Adipocyte (in vitro differentiated cells): ENCODE data around the gene ZNF770.
"Not testable (repeated sequence)": the region's sequence is repeated elsewhere in the genome, so short reads cannot be mapped to it uniquely, and the experiment has no call there.

Experiments used
- DNase-seq: peaks from one replicate; pipeline ENCODE4 v3.0.0-alpha.2; 2015; ENCODE audit warnings: low read depth
- H3K27me3 ChIP-seq: replicated peaks from 2 replicates; pipeline ENCODE4 v1.7.0; 2013; ENCODE audit warnings: mild to moderate bottlenecking, low read length, moderate library complexity; ENCODE audit not compliant: control insufficient read depth, insufficient read depth
- H3K36me3 ChIP-seq: 2 replicates; pipeline ENCODE4 v1.7.0; 2013; ENCODE audit warnings: low read length, mild to moderate bottlenecking, moderate library complexity; ENCODE audit not compliant: control insufficient read depth, insufficient read depth, severe bottlenecking
- H3K4me1 ChIP-seq: 2 replicates; pipeline ENCODE4 v1.7.0; 2013; ENCODE audit warnings: mild to moderate bottlenecking, low read length, moderate library complexity; ENCODE audit not compliant: control insufficient read depth, insufficient read depth
- H3K4me3 ChIP-seq: 2 replicates; pipeline ENCODE4 v1.7.0; 2013; ENCODE audit warnings: mild to moderate bottlenecking, low read length, moderate library complexity
- H3K9ac ChIP-seq: 2 replicates; pipeline ENCODE4 v1.7.0; 2013; ENCODE audit warnings: mild to moderate bottlenecking, low read length, moderate library complexity
- H3K9me3 ChIP-seq: 2 replicates; pipeline ENCODE4 v1.7.0; 2013; ENCODE audit warnings: mild to moderate bottlenecking, low read length, moderate library complexity; ENCODE audit not compliant: control insufficient read depth

Gene ZNF770

DNA sequence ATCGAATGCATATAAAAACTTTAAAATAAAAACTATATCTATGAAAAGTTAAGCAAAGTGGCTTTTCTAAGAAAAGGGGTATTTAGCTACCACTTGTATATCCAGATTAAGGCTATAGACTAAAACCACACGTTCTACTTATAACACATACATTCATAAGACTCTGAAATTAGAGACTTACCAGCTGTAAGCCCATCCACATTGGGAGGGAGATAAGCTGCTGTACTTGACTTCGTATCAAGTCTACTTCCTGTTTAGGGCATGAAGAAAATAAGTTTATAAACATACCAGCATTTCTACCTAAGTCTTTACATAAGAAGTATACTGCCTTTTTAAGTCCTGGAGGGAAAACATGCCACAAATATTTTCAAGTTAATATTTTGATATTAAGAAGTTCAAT lies 46.3 kb downstream of the ZNF770 start:
- Histone ChIP-seq H3K27me3 (no peaks in the 10 kb centered on the region), H3K9me3 (no peaks in the 10 kb centered on the region), H3K36me3 (peaks cover 71% of the 10 kb centered on the region), H3K4me3 (no peak overlapping the region), H3K4me1 (no peaks in the 10 kb centered on the region), H3K9ac (no peak overlapping the region)
- no peak for DNase-seq

DNA sequence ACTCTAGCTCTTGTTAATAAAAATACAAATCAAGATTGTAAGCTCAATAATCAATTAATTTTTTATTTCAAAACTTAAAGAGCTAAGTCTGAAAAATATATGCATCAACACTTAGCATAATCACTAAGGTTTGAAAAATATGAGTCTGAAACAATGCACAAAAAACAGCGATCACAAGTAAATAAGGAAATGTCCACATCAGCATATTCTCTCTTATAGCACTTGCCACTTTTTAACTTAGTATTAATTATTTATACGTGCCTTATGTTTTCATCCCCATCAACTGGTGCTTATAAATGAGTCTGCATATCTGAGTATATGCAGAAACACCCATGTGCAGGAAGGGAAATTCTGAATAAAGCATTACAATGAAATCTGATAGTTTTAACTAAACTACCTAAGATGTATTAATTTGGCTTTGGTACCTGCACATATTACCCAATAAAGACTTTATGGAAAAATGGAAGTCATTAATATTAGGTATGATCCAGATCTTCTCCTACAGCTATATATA lies 46.8 kb downstream of the ZNF770 start:
- Histone ChIP-seq H3K9ac (no peak overlapping the region), H3K4me1 (no peaks in the 10 kb centered on the region), H3K4me3 (no peak overlapping the region), H3K9me3 (no peaks in the 10 kb centered on the region), H3K27me3 (no peaks in the 10 kb centered on the region), H3K36me3 (peaks cover 75% of the 10 kb centered on the region)
- DNase-seq: no peak

DNA sequence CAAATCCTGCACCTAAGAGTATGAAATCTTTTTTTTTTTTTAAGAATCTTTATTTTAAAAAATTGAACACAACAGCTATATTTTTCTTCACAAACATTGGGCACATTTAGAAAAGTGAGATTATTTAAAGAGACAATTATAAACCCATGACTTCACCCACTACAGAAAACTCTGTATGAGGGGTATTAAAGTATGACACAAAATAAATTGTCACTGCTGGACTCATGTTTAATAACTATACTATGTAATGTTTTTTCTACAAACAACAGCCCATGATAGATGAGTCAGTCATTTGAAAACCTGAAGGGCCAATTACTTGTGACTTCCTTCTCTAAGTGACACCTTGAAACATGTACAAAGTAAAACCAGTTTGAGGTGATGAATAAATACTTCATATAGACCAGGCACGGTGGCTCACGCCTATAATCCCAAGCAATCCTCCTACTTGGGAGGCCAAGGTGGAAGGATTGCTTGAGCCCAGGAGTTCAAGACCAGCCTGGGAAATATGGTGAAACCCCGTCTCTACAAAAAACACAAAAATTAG lies 54.6 kb downstream of the ZNF770 start:
- Histone ChIP-seq H3K4me3 (no peak overlapping the region), H3K36me3 (peaks cover 91% of the 10 kb centered on the region), H3K4me1 (no peaks in the 10 kb centered on the region), H3K9ac (no peak overlapping the region), H3K9me3 (no peaks in the 10 kb centered on the region), H3K27me3 (no peaks in the 10 kb centered on the region)
- no peak for DNase-seq

DNA sequence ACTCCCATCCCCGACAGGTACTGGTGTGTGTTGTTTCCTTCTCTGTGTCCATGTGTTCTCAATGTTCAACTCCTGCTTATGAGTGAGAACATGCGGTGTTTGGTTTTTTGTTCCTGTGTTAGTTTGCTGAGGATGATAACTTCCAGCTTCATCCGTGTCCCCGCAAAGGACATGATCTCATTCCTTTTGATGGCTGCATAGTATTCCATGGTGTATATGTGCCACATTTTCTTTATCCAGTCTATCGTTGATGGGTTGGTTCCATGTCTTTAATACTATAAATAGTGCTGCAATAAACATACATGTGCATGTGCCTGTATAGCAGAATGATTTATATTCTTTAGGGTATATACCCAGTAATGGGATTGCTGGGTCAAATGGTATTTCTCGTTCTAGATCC lies 59.7 kb downstream of the ZNF770 start:
- H3K36me3 ChIP-seq: peaks cover 79% of the 10 kb centered on the region
- H3K4me3 ChIP-seq, H3K9ac ChIP-seq, DNase-seq, H3K27me3 ChIP-seq, H3K4me1 ChIP-seq, H3K9me3 ChIP-seq: not testable (repeated sequence)
